Measurements from ENCODE around the gene TK2. TPM values are rescaled to one million over a fixed set of nuclear protein-coding genes. Genes with fewer than 3 reads are reported as not detected.
"Not testable (repeated sequence)": the region's sequence is repeated elsewhere in the genome, so short reads cannot be mapped to it uniquely, and the experiment has no call there.

TK2 gene
- total and polyA plus RNA-seq, 8 donors: 31.4 to 41.2 (median 34.8) TPM

- DNase-seq (no peak), ATAC-seq (no peak)
- Histone ChIP-seq H3K27ac (peak overlapping the region; percentile 92 to 99), H3K9me3 (no peaks in the 10 kb centered on the region), H3K36me3 (no peaks in the 10 kb centered on the region), H3K27me3 (no peaks in the 10 kb centered on the region), H3K4me1 (peaks cover 53 to 93% of the 10 kb centered on the region in 2 donors), H3K4me3 (peak overlapping the region in 1 of 2 donors; percentile 17)
- intact Hi-C loops (cut with DNase I): no loop called here
- TF ChIP-seq CTCF (IDR thresholded peaks at IDR 0.05): no peak
These were observed 33.5 kb downstream of the TK2 start for GRCh38 chr16:66516509-66516807.

- peak; percentile 26 to 60 for TF ChIP-seq CTCF (IDR thresholded peaks at IDR 0.05)
- H3K4me1 ChIP-seq: peaks cover 59 to 93% of the 10 kb centered on the region in 2 donors
- H3K9me3 ChIP-seq: no peaks in the 10 kb centered on the region
- H3K27me3 ChIP-seq: no peaks in the 10 kb centered on the region
- peak overlapping the region; percentile 92 to 99 for H3K27ac ChIP-seq
- intact Hi-C loops (cut with DNase I): no loop called here
- H3K36me3 ChIP-seq: no peaks in the 10 kb centered on the region
- ATAC-seq (peak; percentile 3), DNase-seq (peak in 1 of 4 donors; percentile 69)
- H3K4me3 ChIP-seq: peak overlapping the region in 1 of 2 donors; percentile 17
These were observed 34.1 kb downstream of the TK2 start for GRCh38 chr16:66515596-66516508.

GRCh38 chr16:66514980-66515595 lies 34.8 kb downstream of the TK2 start:
- Histone ChIP-seq H3K4me1 (peaks cover 62 to 92% of the 10 kb centered on the region in 2 donors), H3K27ac (peak overlapping the region; percentile 92 to 99)
- H3K9me3 ChIP-seq; H3K36me3 ChIP-seq; DNase-seq; intact Hi-C loops (cut with DNase I); H3K4me3 ChIP-seq; ATAC-seq; H3K27me3 ChIP-seq: not testable (repeated sequence)

GRCh38 chr16:66514391-66514790 lies 35.5 kb downstream of the TK2 start:
- H3K27me3 ChIP-seq; H3K4me3 ChIP-seq; intact Hi-C loops (cut with DNase I); H3K9me3 ChIP-seq; H3K27ac ChIP-seq; ATAC-seq; H3K36me3 ChIP-seq: not testable (repeated sequence)
- peaks cover 60 to 89% of the 10 kb centered on the region in 2 donors for H3K4me1 ChIP-seq
- peak in 1 of 4 donors; percentile 50 for DNase-seq

GRCh38 chr16:66513111-66513723 lies 36.7 kb downstream of the TK2 start:
- intact Hi-C loops (cut with DNase I): no loop called here
- Histone ChIP-seq H3K9me3 (no peaks in the 10 kb centered on the region), H3K27me3 (no peaks in the 10 kb centered on the region), H3K4me1 (peaks cover 59 to 88% of the 10 kb centered on the region in 2 donors), H3K36me3 (no peaks in the 10 kb centered on the region), H3K27ac (peak overlapping the region; percentile 46 to 66), H3K4me3 (no peak overlapping the region)
- no peak for DNase-seq
- TF ChIP-seq CTCF (IDR thresholded peaks at IDR 0.05): no peak
- ATAC-seq: no peak

Data from left lung (tissue), 10 donors.